Measurements from ENCODE around the gene PDE3A. TPM values are rescaled to one million over a fixed set of nuclear protein-coding genes. Genes with fewer than 3 reads are reported as not detected.

Gene PDE3A
- total and polyA plus RNA-seq, 2 of the 4 experiments (the other 2 are of a cell fraction), result 0.09 to 0.18 TPM

- dilution Hi-C loops (cut with HindIII; ENCODE audit: low sequenced_read_pairs, unreplicated experiment), result no loop called here
- no peak overlapping the region for H3K14ac ChIP-seq (replicated peaks; ENCODE audit: low read depth, low read length)
- no peak overlapping the region for H3K4me3 ChIP-seq (ENCODE audit: insufficient read depth, low read depth, low read length)
- H2AK5ac ChIP-seq (ENCODE audit: low read depth, low read length), result no peak overlapping the region
- no peak overlapping the region for H3K4me2 ChIP-seq (ENCODE audit: low read depth, low read length)
- H3K9me3 ChIP-seq (ENCODE audit: control insufficient read depth, insufficient read depth, low read length), result peaks cover 2% of the 10 kb centered on the region; the same call in 1 of the 2 replicates
- no peak overlapping the region for H3K23ac ChIP-seq (ENCODE audit: low read depth, low read length)
- ATAC-seq (ENCODE audit: low read depth) (no peak), DNase-seq (no peak)
- H2BK120ac ChIP-seq (ENCODE audit: low read depth, low read length), result no peak overlapping the region
- no peak overlapping the region for H3K27ac ChIP-seq (ENCODE audit: insufficient read depth, low read length)
- H4K8ac ChIP-seq (ENCODE audit: low read depth in 2 of 2, low read length in 2 of 2), result no peak overlapping the region
- no peak overlapping the region for H4K91ac ChIP-seq (ENCODE audit: insufficient read depth, low read depth, low read length)
- H3K9ac ChIP-seq (ENCODE audit: low read depth, low read length), result no peak overlapping the region
- no peak overlapping the region for H2BK15ac ChIP-seq (ENCODE audit: low read depth, low read length)
- H2BK5ac ChIP-seq (ENCODE audit: low read depth, low read length, poor library complexity, severe bottlenecking), result no peak overlapping the region
- no peak overlapping the region for H2AK9ac ChIP-seq (replicated peaks; ENCODE audit: low read depth, low read length, poor library complexity)
- H4K5ac ChIP-seq (ENCODE audit: low read depth, low read length), result no peak overlapping the region
- H4K20me1 ChIP-seq (ENCODE audit: insufficient read depth, low read length), result no peaks in the 10 kb centered on the region
- no peaks in the 10 kb centered on the region for H3K36me3 ChIP-seq (ENCODE audit: control insufficient read depth, insufficient read depth, low read length)
- H3K79me1 ChIP-seq (ENCODE audit: low read depth in 1 of 2, low read length in 2 of 2), result no peaks in the 10 kb centered on the region
- no TSS peak for BruUV-seq (replicated peaks)
- TF ChIP-seq RFX5 (IDR thresholded peaks at IDR 0.05; ENCODE audit: low read depth, low read length) (no peak), POLR2A (IDR thresholded peaks at IDR 0.05; ENCODE audit: low read depth, low read length) (no peak), SMC3 (IDR thresholded peaks at IDR 0.05; ENCODE audit: low read depth, low read length) (no peak), BHLHE40 (IDR thresholded peaks at IDR 0.05; ENCODE audit: low read depth, low read length) (no peak), FOS (IDR thresholded peaks at IDR 0.05; ENCODE audit: low read depth, low read length) (no peak), MAZ (IDR thresholded peaks at IDR 0.05; ENCODE audit: borderline replicate concordance, low read depth, low read length) (no peak), CEBPB (IDR thresholded peaks at IDR 0.05; ENCODE audit: low read depth, low read length) (no peak), MAFK (IDR thresholded peaks at IDR 0.05; ENCODE audit: low read depth, low read length) (no peak), NFE2L2 (IDR thresholded peaks at IDR 0.05; ENCODE audit: low read depth, low read length) (no peak), USF2 (IDR thresholded peaks at IDR 0.05; ENCODE audit: low read depth, low read length) (no peak), CHD1 (IDR thresholded peaks at IDR 0.05; ENCODE audit: low read depth, low read length) (no peak)
- TF ChIP-seq, protein P1, sequence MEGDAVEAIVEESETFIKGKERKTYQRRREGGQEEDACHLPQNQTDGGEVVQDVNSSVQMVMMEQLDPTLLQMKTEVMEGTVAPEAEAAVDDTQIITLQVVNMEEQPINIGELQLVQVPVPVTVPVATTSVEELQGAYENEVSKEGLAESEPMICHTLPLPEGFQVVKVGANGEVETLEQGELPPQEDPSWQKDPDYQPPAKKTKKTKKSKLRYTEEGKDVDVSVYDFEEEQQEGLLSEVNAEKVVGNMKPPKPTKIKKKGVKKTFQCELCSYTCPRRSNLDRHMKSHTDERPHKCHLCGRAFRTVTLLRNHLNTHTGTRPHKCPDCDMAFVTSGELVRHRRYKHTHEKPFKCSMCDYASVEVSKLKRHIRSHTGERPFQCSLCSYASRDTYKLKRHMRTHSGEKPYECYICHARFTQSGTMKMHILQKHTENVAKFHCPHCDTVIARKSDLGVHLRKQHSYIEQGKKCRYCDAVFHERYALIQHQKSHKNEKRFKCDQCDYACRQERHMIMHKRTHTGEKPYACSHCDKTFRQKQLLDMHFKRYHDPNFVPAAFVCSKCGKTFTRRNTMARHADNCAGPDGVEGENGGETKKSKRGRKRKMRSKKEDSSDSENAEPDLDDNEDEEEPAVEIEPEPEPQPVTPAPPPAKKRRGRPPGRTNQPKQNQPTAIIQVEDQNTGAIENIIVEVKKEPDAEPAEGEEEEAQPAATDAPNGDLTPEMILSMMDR (conservative IDR thresholded peaks at IDR 0.05; ENCODE audit: low read depth, low read length), result no peak
- no peak overlapping the region for H3K4ac ChIP-seq (ENCODE audit: low read depth, low read length)
- ChIA-PET POLR2A (ENCODE audit: unreplicated experiment) (no interaction called here), CTCF (no interaction called here)
- H2BK20ac ChIP-seq (ENCODE audit: low read depth, low read length), result no peak overlapping the region
- no peaks in the 10 kb centered on the region; the same call in 1 of the 2 replicates for H3K9me1 ChIP-seq (ENCODE audit: insufficient read depth, low read length)
- H3K4me1 ChIP-seq (ENCODE audit: control insufficient read depth, insufficient read depth, low read length), result 0 out of 2 replicates have a peak, but pooled peaks cover 1% of the 10 kb centered on the region
- intact Hi-C loops (cut with micrococcal nuclease), result no loop called here
- WGBS, 2 experiments (ENCODE audit: extremely low coverage in 2 of 2, insufficient read length in 1 of 2), result no CpG with 5 or more reads among the region's 6 CpGs
- no peak overlapping the region for H2AFZ ChIP-seq (replicated peaks; ENCODE audit: low read length, poor library complexity)
- H3K56ac ChIP-seq (ENCODE audit: extremely low read depth, insufficient read depth, low read length), result no peak overlapping the region
- H3K18ac ChIP-seq (ENCODE audit: low read depth, low read length), result no peak overlapping the region
- no peaks in the 10 kb centered on the region for H3K27me3 ChIP-seq (ENCODE audit: control insufficient read depth, insufficient read depth, low read length)
- in situ Hi-C loops (cut with MboI; ENCODE audit: low sequenced_read_pairs), result loop anchor here (25.0 kb wide), 1 partner anchor 688 kb away; no protein-coding TSS in a partner anchor
These were observed 105.7 kb downstream of the PDE3A start for GRCh38 chr12:20474016-20474415.

Data from IMR-90 (cell line).